ENCODE measurements around the gene PLCXD3.

- TF ChIP-seq, protein P1, sequence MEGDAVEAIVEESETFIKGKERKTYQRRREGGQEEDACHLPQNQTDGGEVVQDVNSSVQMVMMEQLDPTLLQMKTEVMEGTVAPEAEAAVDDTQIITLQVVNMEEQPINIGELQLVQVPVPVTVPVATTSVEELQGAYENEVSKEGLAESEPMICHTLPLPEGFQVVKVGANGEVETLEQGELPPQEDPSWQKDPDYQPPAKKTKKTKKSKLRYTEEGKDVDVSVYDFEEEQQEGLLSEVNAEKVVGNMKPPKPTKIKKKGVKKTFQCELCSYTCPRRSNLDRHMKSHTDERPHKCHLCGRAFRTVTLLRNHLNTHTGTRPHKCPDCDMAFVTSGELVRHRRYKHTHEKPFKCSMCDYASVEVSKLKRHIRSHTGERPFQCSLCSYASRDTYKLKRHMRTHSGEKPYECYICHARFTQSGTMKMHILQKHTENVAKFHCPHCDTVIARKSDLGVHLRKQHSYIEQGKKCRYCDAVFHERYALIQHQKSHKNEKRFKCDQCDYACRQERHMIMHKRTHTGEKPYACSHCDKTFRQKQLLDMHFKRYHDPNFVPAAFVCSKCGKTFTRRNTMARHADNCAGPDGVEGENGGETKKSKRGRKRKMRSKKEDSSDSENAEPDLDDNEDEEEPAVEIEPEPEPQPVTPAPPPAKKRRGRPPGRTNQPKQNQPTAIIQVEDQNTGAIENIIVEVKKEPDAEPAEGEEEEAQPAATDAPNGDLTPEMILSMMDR (IDR thresholded peaks at IDR 0.05), result no peak
- TF ChIP-seq POLR2A (IDR thresholded peaks at IDR 0.05), result no peak
These were observed 137.2 kb downstream of the PLCXD3 start for GRCh38 chr5:41373230-41373629.
